ENCODE data around the gene MUC2. TPM values are rescaled to one million over a fixed set of nuclear protein-coding genes. Genes with fewer than 3 reads are reported as not detected.

Gene MUC2
- total and polyA plus RNA-seq, 2 of the 13 experiments (the other 11 are each of a cell fraction or from before 2014, with no cell fraction given): not detected

DNA sequence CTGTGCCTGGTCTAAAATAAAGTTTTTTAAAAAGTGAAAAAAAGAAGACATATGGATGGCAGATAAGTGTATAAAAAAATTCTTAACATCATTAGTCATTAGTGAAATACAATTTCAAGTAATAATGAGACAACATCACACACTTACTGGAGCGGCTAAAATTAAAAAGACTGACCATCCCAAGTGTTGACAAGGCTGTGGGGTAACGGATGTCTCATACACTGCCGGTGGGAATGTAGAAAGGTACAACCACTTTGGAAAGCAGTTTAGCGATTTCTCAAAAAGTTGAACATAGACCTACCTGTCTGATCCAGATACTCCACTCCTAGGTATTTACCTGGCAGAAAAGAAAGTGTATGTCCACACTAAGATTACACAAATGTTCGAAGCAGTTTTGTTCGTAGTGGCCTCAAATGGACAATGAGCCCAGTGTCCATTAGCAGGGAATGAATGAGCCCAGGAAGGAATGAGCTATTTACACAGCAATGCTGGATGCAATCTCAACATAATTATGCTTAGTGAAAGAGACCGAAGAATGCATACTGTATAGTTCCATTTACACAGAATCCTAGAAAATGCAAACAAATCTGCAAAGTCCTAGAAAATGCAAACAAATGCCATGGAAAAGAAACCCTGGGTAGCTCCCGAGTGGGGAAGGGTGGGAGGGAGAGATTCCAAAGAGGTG, 6.7 kb upstream of the MUC2 start (continued):
- TF ChIP-seq, protein P1, sequence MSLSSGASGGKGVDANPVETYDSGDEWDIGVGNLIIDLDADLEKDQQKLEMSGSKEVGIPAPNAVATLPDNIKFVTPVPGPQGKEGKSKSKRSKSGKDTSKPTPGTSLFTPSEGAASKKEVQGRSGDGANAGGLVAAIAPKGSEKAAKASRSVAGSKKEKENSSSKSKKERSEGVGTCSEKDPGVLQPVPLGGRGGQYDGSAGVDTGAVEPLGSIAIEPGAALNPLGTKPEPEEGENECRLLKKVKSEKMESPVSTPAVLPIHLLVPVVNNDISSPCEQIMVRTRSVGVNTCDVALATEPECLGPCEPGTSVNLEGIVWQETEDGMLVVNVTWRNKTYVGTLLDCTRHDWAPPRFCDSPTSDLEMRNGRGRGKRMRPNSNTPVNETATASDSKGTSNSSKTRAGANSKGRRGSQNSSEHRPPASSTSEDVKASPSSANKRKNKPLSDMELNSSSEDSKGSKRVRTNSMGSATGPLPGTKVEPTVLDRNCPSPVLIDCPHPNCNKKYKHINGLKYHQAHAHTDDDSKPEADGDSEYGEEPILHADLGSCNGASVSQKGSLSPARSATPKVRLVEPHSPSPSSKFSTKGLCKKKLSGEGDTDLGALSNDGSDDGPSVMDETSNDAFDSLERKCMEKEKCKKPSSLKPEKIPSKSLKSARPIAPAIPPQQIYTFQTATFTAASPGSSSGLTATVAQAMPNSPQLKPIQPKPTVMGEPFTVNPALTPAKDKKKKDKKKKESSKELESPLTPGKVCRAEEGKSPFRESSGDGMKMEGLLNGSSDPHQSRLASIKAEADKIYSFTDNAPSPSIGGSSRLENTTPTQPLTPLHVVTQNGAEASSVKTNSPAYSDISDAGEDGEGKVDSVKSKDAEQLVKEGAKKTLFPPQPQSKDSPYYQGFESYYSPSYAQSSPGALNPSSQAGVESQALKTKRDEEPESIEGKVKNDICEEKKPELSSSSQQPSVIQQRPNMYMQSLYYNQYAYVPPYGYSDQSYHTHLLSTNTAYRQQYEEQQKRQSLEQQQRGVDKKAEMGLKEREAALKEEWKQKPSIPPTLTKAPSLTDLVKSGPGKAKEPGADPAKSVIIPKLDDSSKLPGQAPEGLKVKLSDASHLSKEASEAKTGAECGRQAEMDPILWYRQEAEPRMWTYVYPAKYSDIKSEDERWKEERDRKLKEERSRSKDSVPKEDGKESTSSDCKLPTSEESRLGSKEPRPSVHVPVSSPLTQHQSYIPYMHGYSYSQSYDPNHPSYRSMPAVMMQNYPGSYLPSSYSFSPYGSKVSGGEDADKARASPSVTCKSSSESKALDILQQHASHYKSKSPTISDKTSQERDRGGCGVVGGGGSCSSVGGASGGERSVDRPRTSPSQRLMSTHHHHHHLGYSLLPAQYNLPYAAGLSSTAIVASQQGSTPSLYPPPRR (CRISPR knock-in tag; IDR thresholded peaks at IDR 0.05; ENCODE audit: borderline replicate concordance): peak; percentile 73
- TF ChIP-seq BCL6 (CRISPR knock-in tag; IDR thresholded peaks at IDR 0.05) (peak; percentile 99), ZNF737 (CRISPR knock-in tag; IDR thresholded peaks at IDR 0.05; ENCODE audit: borderline replicate concordance) (no peak), NFIC (IDR thresholded peaks at IDR 0.05; ENCODE audit: low read length) (0 out of 2 replicates have a peak, but pooled peaks have one; percentile 44)
- TF ChIP-seq, protein P2, sequence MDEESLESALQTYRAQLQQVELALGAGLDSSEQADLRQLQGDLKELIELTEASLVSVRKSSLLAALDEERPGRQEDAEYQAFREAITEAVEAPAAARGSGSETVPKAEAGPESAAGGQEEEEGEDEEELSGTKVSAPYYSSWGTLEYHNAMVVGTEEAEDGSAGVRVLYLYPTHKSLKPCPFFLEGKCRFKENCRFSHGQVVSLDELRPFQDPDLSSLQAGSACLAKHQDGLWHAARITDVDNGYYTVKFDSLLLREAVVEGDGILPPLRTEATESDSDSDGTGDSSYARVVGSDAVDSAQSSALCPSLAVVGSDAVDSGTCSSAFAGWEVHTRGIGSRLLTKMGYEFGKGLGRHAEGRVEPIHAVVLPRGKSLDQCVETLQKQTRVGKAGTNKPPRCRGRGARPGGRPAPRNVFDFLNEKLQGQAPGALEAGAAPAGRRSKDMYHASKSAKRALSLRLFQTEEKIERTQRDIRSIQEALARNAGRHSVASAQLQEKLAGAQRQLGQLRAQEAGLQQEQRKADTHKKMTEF (CRISPR knock-in tag; IDR thresholded peaks at IDR 0.05): 0 out of 2 replicates have a peak, but pooled peaks have one; percentile 35

DNA sequence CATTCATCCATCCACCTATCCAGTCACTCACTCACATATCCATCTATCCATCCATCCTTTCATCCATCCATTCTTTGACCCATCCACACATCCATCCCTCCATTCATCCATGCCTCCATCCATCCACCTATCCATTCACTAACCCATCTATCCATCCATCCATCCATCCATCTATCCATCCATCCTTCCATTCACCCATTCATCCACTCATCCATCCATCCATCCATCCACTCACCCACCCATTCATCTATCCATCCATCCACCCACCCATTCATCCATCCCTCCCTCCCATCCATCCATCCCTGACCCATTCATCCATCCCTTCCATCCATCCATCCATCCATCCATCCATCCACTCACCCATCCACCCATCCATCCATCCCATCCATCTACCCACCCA, 4.9 kb upstream of the MUC2 start:
- CTCF ChIA-PET (ENCODE audit: low intra/inter-chr PET ratio, low total read pairs): no interaction called here
- H3K9me3 ChIP-seq (ENCODE audit: low read length): no peaks in the 10 kb centered on the region
- in situ Hi-C loops (cut with HindIII; ENCODE audit: extremely low pct_ligation_motif_present, low pct_unique_long_range_greater_than_20kb): no loop called here
- DNase-seq (ENCODE audit: low spot score): no peak
- no peaks in the 10 kb centered on the region for H3K79me2 ChIP-seq (ENCODE audit: insufficient read depth, low read length)
- no peak overlapping the region for H2AFZ ChIP-seq (ENCODE audit: low read length)
- H3K27me3 ChIP-seq (ENCODE audit: control insufficient read depth in 1 of 2, insufficient read depth in 2 of 2, low read length in 2 of 2): peaks cover 10 to 26% of the 10 kb centered on the region in 2 experiments; a peak in 4 of 5 replicates
- H3K36me3 ChIP-seq (replicated peaks in 1 of 2; ENCODE audit: control insufficient read depth in 1 of 2, insufficient read depth in 2 of 2, low read length in 2 of 2): no peaks in the 10 kb centered on the region
- no peak for FAIRE-seq
- no peak overlapping the region for H3K4me3 ChIP-seq (replicated peaks in 1 of 3; ENCODE audit: insufficient read depth in 1 of 3, low read depth in 2 of 3, low read length in 3 of 3)
- H3K4me1 ChIP-seq (ENCODE audit: insufficient read depth, low read length): peaks cover 35% of the 10 kb centered on the region
- ATAC-seq: no peak
- POLR2A ChIA-PET: no interaction called here
- H4K20me1 ChIP-seq (ENCODE audit: insufficient read depth, low read length): no peaks in the 10 kb centered on the region
- BruUV-seq (replicated peaks): no TSS peak
- intact Hi-C loops (cut with micrococcal nuclease; ENCODE audit: unreplicated experiment): no loop called here
- H3K27ac ChIP-seq (ENCODE audit: extremely low read length, insufficient read depth, low read length): no peak overlapping the region
- no peak overlapping the region for H3K9ac ChIP-seq (ENCODE audit: insufficient read depth, low read depth, low read length)
- H3K4me2 ChIP-seq (ENCODE audit: low read depth, low read length): no peak overlapping the region
- TF ChIP-seq FOXP1 (IDR thresholded peaks at IDR 0.05) (0 out of 2 replicates have a peak, but pooled peaks have one; percentile 15), FOXP1 (CRISPR knock-in tag; IDR thresholded peaks at IDR 0.05) (no peak), IKZF1 (IDR thresholded peaks at IDR 0.05) (no peak)

Data from HepG2 (cell line).